HEK293 (cell line): ENCODE data around the gene REEP5.

Experiments
- GLI4 ChIP-seq: fragments of 450-650 bp; formaldehyde crosslinking; IDR thresholded peaks from 2 replicates; pipeline ENCODE4 v1.5.1; 2016; ENCODE audit warnings: missing biosample characterization, missing genetic modification characterization
- PRDM1 ChIP-seq: fragments of 450-650 bp; formaldehyde crosslinking; IDR thresholded peaks from 2 replicates; pipeline ENCODE4; 2016; ENCODE audit warnings: missing biosample characterization, missing genetic modification characterization
- ZNF670 ChIP-seq: fragments of 450-650 bp; formaldehyde crosslinking; IDR thresholded peaks from 2 replicates; pipeline ENCODE4 v1.5.1; 2016; ENCODE audit warnings: missing biosample characterization, missing genetic modification characterization, low read depth
- TF ChIP-seq, protein P1 (sequence below): fragments of 450-650 bp; formaldehyde crosslinking; IDR thresholded peaks from 2 replicates; pipeline ENCODE4 v1.5.1; 2016; ENCODE audit warnings: missing biosample characterization, missing genetic modification characterization
- TF ChIP-seq, protein P2 (sequence below): fragments of 450-650 bp; formaldehyde crosslinking; IDR thresholded peaks from 2 replicates; pipeline ENCODE4 v1.5.1; 2016; ENCODE audit warnings: missing biosample characterization, missing genetic modification characterization

DNA sequence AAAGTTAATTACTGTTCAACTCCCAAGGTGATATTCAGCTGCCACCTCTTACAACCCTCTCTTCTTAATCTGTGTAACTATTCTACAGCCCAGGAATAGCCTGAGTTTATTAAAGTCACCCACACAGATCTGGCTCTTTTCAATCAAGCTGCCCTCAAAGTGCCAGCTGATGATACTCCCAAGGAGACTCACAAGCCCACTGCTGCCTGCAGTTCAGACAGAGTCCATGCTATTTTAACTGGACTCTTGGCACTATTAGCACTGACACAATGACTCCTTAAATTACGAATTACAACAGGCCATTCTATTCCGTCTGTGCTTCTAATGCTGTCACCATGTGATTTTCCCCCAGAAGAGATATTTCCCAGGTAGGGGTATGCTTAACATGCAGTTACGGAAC is 26.3 kb downstream of the REEP5 start:
- no peak for TF ChIP-seq PRDM1 (tag by site-specific recombination)
- no peak for TF ChIP-seq ZNF670 (tag by site-specific recombination)
- TF ChIP-seq, protein P1, sequence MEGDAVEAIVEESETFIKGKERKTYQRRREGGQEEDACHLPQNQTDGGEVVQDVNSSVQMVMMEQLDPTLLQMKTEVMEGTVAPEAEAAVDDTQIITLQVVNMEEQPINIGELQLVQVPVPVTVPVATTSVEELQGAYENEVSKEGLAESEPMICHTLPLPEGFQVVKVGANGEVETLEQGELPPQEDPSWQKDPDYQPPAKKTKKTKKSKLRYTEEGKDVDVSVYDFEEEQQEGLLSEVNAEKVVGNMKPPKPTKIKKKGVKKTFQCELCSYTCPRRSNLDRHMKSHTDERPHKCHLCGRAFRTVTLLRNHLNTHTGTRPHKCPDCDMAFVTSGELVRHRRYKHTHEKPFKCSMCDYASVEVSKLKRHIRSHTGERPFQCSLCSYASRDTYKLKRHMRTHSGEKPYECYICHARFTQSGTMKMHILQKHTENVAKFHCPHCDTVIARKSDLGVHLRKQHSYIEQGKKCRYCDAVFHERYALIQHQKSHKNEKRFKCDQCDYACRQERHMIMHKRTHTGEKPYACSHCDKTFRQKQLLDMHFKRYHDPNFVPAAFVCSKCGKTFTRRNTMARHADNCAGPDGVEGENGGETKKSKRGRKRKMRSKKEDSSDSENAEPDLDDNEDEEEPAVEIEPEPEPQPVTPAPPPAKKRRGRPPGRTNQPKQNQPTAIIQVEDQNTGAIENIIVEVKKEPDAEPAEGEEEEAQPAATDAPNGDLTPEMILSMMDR (tag by site-specific recombination), result no peak
- no peak for TF ChIP-seq GLI4 (tag by site-specific recombination)
- TF ChIP-seq, protein P2, sequence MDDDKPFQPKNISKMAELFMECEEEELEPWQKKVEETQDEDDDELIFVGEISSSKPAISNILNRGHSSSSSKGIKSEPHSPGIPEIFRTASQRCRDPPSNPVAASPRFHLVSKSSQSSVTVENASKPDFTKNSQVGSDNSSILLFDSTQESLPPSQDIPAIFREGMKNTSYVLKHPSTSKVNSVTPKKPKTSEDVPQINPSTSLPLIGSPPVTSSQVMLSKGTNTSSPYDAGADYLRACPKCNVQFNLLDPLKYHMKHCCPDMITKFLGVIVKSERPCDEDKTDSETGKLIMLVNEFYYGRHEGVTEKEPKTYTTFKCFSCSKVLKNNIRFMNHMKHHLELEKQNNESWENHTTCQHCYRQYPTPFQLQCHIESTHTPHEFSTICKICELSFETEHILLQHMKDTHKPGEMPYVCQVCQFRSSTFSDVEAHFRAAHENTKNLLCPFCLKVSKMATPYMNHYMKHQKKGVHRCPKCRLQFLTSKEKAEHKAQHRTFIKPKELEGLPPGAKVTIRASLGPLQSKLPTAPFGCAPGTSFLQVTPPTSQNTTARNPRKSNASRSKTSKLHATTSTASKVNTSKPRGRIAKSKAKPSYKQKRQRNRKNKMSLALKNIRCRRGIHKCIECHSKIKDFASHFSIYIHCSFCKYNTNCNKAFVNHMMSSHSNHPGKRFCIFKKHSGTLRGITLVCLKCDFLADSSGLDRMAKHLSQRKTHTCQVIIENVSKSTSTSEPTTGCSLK, result no peak
